Adrenal gland (tissue), 5 donors: ENCODE data around the gene PIEZO2.

Experiments used
- POLR2A ChIP-seq, 2 donors: fragments of 450-650 bp; IDR thresholded peaks; one replicate each; pipeline ENCODE4 v1.6.1; 2017; ENCODE audit warnings: antibody characterized with exemption in 2 of 2, mild to moderate bottlenecking in 2 of 2, moderate library complexity in 1 of 2
- TF ChIP-seq, protein P1 (sequence below), 6 experiments: fragments of 450-650 bp in 4 of 6; fragments of 200-600 bp in 2 of 6; sonication (generic) in 1 of 6; IDR thresholded peaks; 1 replicate in 5 of 6; 2 replicates in 1 of 6; pipeline versions ENCODE4 v1.5.1 to v1.8.0; 2016 to 2021; ENCODE audit warnings: antibody characterized with exemption in 6 of 6, mild to moderate bottlenecking in 2 of 6, moderate library complexity in 1 of 6
- donor health status: DM: no; HTN: no; CAD: no.

DNA sequence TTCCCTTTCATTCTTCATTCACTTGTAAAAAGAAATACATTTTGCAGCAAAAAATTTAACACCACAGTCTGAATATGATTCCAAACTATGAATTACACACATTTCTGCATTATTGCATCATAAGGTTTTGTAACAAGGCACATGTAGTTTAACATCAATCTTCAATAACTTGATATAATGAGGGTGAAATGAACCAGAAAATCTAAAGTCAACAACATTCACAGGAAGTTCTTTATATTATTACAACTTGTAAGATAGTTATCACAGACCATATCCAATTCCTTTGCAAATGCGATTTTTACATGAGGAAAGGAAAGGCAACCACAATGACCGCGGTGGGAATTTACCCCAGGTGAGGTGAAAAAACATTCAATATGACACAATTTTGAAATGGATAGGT lies 410.2 kb downstream of the PIEZO2 start:
- TF ChIP-seq, protein P1, sequence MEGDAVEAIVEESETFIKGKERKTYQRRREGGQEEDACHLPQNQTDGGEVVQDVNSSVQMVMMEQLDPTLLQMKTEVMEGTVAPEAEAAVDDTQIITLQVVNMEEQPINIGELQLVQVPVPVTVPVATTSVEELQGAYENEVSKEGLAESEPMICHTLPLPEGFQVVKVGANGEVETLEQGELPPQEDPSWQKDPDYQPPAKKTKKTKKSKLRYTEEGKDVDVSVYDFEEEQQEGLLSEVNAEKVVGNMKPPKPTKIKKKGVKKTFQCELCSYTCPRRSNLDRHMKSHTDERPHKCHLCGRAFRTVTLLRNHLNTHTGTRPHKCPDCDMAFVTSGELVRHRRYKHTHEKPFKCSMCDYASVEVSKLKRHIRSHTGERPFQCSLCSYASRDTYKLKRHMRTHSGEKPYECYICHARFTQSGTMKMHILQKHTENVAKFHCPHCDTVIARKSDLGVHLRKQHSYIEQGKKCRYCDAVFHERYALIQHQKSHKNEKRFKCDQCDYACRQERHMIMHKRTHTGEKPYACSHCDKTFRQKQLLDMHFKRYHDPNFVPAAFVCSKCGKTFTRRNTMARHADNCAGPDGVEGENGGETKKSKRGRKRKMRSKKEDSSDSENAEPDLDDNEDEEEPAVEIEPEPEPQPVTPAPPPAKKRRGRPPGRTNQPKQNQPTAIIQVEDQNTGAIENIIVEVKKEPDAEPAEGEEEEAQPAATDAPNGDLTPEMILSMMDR (IDR thresholded peaks at IDR 0.05): no peak
- no peak for TF ChIP-seq POLR2A (IDR thresholded peaks at IDR 0.05)
